HG02884 (cell line): ENCODE measurements around the gene ARMC12.
"Not testable (repeated sequence)": the region's sequence is repeated elsewhere in the genome, so short reads cannot be mapped to it uniquely, and the experiment has no call there.

ENCODE experiments used
- ATAC-seq: cut with Tn5 transposase; IDR thresholded peaks from one replicate; pipeline ENCODE4 v1.9.1; 2021; ENCODE audit warnings: mild to moderate bottlenecking, moderate library complexity; ENCODE audit not compliant: unreplicated experiment

The ARMC12 gene

GRCh38 chr6:35736982-35737412 lies at the start of gene ARMC12:
ARMC12 (plus strand) TSS chr6:35737032; CDS start chr6:35737109, 77 bp downstream.
- ATAC-seq: no peak

DNA sequence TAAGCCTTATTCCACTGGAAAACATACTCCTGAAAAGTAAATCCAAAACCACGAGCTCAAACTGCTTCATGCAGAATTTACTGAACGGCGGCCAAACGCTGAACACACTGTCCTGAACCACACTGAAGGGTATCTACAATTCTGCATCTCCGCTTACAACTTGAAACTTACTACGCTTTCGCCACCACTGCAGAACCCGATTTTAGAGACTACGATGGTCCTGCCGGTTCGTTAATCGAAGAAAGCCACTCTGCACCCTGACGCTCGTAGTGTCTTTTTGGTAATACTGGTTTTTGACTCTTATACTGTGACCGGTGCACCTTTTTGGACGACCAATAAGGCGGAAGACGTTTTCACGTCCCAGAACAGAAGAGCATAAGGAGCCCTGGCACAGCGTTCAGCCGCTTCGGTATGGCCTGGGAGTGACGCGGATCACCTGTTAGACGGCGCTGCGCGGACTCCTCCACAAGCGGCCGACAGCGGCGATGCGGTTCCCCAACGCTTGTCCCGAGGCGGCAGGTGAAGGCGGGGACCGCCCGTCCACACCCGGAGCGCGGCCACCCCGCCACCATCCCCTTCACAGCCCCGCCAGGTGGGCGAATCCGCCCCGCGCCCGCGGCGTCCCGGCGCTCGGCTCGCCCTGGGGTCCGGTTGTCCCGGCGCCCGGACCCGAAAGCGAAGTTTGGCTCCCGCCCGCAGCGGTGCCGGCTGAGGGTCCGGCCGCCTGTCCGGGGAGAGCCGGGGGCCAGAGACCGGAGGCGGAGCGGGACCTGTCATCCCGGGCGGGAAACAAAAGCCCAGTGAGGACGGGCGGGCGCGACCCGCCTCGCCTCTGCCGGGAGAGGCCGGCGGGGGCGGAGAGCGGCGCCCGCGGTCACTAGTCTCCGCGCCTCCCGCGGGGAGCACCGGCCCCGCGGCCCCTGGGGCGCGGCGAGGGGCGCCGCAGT lies 48.9 kb upstream of the ARMC12 start:
- ATAC-seq: peak; percentile 32

DNA sequence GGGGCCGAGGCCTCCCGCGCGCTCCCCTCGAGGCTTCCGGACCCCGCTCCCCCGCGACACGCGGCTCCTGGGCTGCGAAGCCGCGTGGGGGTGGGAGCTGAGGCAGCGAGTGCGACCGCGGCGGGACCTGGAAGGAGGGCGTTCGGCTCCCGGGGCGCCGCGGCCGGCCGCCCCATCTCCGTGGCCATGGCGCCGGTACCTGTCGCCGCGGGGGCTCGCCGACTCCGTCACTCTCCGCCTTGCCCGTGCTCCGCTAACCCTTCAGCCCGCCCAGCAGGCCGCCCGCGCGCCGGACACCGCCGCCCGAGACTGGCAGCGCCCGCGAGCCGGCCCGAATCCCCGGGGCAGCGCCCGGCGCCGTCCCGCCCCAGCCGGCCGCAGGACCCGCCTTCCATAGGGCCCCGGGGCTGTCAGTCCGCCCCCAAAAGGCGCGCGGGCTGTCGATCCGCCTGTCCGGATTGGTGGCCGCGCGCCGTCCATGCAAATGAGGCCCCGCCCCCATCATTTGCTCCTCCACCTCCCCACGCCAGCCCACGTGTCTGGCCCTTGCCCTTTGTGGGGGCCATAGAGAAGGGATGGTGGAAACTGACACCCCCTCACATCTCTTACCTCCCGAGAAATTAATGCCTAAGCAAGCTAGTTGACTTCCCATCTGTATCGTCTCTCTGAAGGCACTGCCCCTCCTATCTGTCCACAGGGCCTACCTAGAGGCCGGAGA lies 48.1 kb upstream of the ARMC12 start, which contains the start of gene FKBP5:
TSS of gene FKBP5 (minus strand) at position 311 of the 718 bp plus-strand sequence. CDS start 46,091 bp downstream, outside the sequence.
- ATAC-seq: peak; percentile 79

DNA sequence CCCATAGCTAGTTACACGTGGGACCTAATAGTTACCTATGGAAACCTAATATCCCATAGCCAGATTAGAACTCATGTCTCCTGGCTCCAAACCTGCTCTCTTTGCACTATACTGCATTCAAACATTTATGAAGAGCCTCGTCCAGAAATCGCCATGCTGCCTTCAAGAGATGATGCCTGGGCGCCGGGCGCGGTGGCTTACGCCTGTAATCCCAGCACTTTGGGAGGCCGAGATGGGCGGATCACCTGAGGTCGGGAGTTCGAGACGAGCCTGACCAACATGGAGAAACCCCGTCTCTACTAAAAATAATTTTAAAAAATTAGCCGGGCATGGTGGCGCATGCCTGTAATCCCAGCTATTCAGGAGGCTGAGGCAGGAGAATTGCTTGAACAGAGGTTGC lies 46.8 kb upstream of the ARMC12 start:
- ATAC-seq: not testable (repeated sequence)

GRCh38 chr6:35690484-35690883 lies 46.3 kb upstream of the ARMC12 start:
- no peak for ATAC-seq

GRCh38 chr6:35691027-35691824 lies 45.6 kb upstream of the ARMC12 start:
- no peak for ATAC-seq

GRCh38 chr6:35694462-35694861 lies 42.4 kb upstream of the ARMC12 start:
- no peak for ATAC-seq

GRCh38 chr6:35698430-35698829 lies 38.4 kb upstream of the ARMC12 start:
- ATAC-seq: not testable (repeated sequence)

DNA sequence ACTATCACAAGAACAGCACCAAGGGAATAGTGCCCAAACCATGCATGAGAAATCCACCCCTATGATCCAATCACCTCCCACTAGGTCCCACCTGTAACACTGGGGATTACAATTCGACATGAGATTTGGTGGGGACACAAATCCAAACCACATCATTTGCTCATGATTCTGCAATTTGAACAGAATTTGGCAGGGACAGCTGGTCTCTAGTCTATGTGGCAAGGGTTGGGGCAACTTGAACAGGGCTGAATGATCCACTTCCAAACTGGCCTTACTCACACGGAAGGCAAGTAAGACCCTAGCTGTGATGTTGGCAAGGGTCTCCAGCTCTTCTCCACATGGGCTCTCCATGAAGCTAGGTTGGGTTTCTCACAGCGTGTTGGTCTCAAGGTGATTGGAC lies 38.0 kb upstream of the ARMC12 start:
- ATAC-seq: no peak

DNA sequence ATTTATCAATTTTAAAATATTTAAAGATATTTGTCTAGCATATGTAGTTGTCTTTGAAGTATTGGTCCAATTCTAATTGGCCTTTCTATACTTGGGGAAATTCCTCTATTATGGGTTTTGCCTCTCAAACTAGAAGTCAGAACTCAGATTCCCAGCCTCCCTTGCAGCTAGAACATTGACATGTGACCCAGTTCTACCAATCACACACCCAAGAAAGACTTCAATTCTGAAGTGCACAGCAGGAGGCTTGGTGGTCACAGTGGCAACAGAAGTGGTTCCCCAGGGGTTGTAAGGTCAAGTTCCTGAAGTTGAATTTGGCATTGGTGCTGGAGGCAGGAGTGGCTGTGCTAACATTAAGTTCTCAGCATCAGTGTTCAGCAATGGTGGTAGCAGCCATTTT lies 33.3 kb upstream of the ARMC12 start:
- ATAC-seq: no peak

DNA sequence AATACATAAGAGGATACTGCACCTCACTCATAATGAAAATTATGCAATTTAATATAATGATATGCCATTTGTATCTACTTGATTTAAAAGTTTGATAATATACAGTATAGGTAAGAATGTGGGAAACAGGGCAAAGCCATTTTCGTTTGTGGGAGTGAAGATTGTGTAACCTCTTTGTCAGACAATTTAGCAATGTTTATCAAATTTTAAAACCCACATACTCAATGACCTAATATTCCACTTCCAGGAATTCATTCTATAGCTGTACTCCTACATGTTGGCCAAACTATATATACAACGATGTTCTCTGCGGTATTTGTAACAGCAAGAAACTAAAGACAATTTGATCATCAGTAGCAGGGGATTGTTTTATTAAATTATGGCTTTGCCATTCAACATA lies 30.4 kb upstream of the ARMC12 start:
- ATAC-seq: no peak

- ATAC-seq: no peak
Observed at GRCh38 chr6:35707714-35708407, 29.0 kb upstream of the ARMC12 start.

- ATAC-seq: no peak
Observed at GRCh38 chr6:35708585-35708984, 28.2 kb upstream of the ARMC12 start.

- no peak for ATAC-seq
Observed at GRCh38 chr6:35710241-35710847, 26.5 kb upstream of the ARMC12 start.

DNA sequence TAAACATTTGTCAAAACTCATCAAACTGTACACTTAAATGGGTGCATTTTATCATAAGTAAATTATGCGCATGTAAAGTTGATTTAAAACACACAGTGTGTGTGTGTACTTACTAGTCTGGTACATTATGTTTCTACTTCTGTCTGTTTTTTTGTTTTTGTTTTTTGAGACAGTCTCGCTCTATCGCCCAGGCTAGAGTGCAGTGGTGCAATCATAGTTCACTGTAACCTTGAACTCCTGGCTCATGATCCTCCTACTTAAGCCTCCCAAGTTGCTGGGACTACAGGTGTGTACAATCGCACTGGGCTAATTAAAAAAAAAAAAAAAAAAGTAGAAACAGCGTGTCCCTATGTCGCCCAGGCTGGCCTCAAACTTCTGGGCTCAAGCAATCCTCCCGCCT lies 25.1 kb upstream of the ARMC12 start:
- no peak for ATAC-seq

- ATAC-seq: no peak
Observed at GRCh38 chr6:35713006-35713767, 23.6 kb upstream of the ARMC12 start.

DNA sequence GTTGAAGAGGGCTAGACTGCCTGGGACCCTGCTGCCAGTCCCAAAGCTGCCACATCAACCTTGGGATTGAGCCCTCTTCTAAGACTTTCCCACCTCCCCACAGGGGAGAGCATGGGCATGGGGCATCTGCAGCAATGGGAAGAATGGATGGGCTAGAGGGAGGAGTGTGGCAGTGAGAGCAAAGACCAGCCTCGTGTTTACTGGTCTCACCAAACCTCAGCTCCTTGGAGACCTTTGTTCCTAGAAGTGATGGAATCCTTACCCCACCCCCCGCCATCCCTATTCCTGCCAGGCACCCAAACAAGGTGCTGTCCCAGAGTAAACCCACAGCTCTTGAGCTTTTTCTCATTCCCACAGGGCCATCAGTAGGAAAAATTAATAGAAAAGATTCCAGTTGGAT lies 20.0 kb upstream of the ARMC12 start:
- no peak for ATAC-seq

- ATAC-seq: no peak
Observed at GRCh38 chr6:35717449-35718374, 19.1 kb upstream of the ARMC12 start.
